Stimulated activated CD4-positive, alpha-beta T cell treated with anti-CD3 and anti-CD28 coated beads, Interleukin-2, amount 100 ng/mL, for 48 hours (primary cell): ENCODE data around the gene PMF1.
"Not testable (repeated sequence)": the region's sequence is repeated elsewhere in the genome, so short reads cannot be mapped to it uniquely, and the experiment has no call there.

Source experiments
- DNase-seq, 2 donors: peaks; one replicate each; pipeline ENCODE4 v3.0.0-alpha.2; 2020

PMF1 gene

GRCh38 chr1:156198831-156199349 is 13.9 kb upstream of the PMF1 start:
- no peak for DNase-seq

- DNase-seq, result no peak
These were observed 12.8 kb upstream of the PMF1 start for GRCh38 chr1:156200044-156200443.

- no peak for DNase-seq
These were observed 9.5 kb upstream of the PMF1 start for GRCh38 chr1:156203331-156203730.

GRCh38 chr1:156204686-156205085 is 8.1 kb upstream of the PMF1 start:
- no peak for DNase-seq

- DNase-seq, result no peak
These were observed 1.6 kb upstream of the PMF1 start for GRCh38 chr1:156211243-156211642.

- no peak for DNase-seq
These were observed 677 bp upstream of the PMF1 start for GRCh38 chr1:156212130-156212529.

GRCh38 chr1:156213644-156213966 is 798 bp downstream of the PMF1 start:
- no peak for DNase-seq

- DNase-seq, result no peak
These were observed 1.4 kb downstream of the PMF1 start for GRCh38 chr1:156214024-156214748.

GRCh38 chr1:156216361-156217086 is 3.7 kb downstream of the PMF1 start:
- not testable (repeated sequence) for DNase-seq

GRCh38 chr1:156217871-156218270 is 5.1 kb downstream of the PMF1 start:
- DNase-seq, result no peak

GRCh38 chr1:156220226-156220625 is 7.4 kb downstream of the PMF1 start:
- DNase-seq, result no peak

- no peak for DNase-seq
These were observed 9.3 kb downstream of the PMF1 start for GRCh38 chr1:156221986-156222692.

- no peak for DNase-seq
These were observed 12.8 kb downstream of the PMF1 start for GRCh38 chr1:156225677-156226014.

GRCh38 chr1:156226116-156226538 is 13.3 kb downstream of the PMF1 start:
- no peak for DNase-seq

GRCh38 chr1:156226782-156227181 is 14.0 kb downstream of the PMF1 start:
- DNase-seq, result no peak

GRCh38 chr1:156228501-156228900 is 15.7 kb downstream of the PMF1 start:
- DNase-seq, result no peak

- DNase-seq, result no peak
These were observed 17.1 kb downstream of the PMF1 start for GRCh38 chr1:156229809-156230472.

- DNase-seq, result no peak
These were observed 17.6 kb downstream of the PMF1 start for GRCh38 chr1:156230473-156230837.

- DNase-seq, result no peak
These were observed 19.5 kb downstream of the PMF1 start for GRCh38 chr1:156232201-156232894.

GRCh38 chr1:156233426-156234127 is 20.8 kb downstream of the PMF1 start:
- DNase-seq, result no peak

- DNase-seq, result no peak
These were observed 23.4 kb downstream of the PMF1 start for GRCh38 chr1:156236164-156236563.

- no peak for DNase-seq
These were observed 25.4 kb downstream of the PMF1 start for GRCh38 chr1:156238248-156238647.
